ENCODE data around the gene SMIM24. TPM values are rescaled to one million over a fixed set of nuclear protein-coding genes. Genes with fewer than 3 reads are reported as not detected.

SMIM24 gene
- total RNA-seq, 6 donors from 2014 or later, result 1.7 TPM; not detected in 5

DNA sequence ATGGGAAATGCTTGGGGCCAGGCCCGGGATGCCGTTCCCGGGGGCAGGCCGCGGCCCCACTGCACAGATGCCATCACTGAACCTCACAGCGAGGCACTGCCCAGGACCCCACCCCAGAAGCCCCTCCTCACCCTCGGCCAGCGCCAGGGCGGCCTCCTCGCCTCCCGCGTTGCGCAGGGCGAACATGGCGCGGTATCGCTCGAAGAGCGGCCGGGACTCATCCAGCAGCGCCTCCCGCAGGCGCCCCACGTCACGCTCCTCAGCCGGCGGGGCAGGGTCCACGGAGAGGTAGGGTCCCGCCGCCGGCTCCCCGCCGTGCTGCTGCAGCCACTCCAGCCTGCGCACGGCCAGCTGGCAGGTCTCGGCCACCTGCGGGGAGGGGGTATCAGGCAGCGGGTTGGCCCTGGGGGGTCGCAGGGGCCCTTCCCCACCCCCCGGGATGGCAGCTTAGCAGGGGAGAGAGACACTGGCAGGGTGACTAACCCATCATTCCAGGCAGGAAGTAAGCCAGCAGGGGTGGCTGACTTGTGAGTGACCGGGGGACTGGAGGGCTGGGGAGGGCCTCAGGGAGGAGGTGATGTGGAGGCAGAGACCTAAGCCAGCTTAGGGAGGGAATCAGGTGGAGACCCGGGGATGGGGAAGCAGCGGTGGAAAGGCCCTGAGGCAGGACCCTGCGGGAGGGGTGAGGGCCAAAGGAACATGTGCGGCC, 12.0 kb upstream of the SMIM24 start:
- H3K4me3 ChIP-seq, result no peak overlapping the region
- H3K9me3 ChIP-seq, result no peaks in the 10 kb centered on the region
- peak in 1 of 2 donors; percentile 79 for DNase-seq
- H3K27ac ChIP-seq, result no peak overlapping the region
- H3K36me3 ChIP-seq, result peaks cover 4 to 67% (median 53%) of the 10 kb centered on the region in 4 donors
- no peaks in the 10 kb centered on the region for H3K4me1 ChIP-seq
- TF ChIP-seq POLR2A (IDR thresholded peaks at IDR 0.05) (no peak), EP300 (IDR thresholded peaks at IDR 0.05) (no peak), CTCF (IDR thresholded peaks at IDR 0.05) (no peak), POLR2AphosphoS5 (IDR thresholded peaks at IDR 0.05) (no peak)
- no peak for ATAC-seq (ENCODE audit: low FRiP score in 2 of 2)
- no peaks in the 10 kb centered on the region for H3K27me3 ChIP-seq
- WGBS, 2 donors, result 98% methylated on average over 35 to 38 of the region's 45 CpGs

GRCh38 chr19:3491396-3492119, 11.2 kb upstream of the SMIM24 start:
- Histone ChIP-seq H3K4me1 (no peaks in the 10 kb centered on the region), H3K4me3 (no peak overlapping the region), H3K9me3 (no peaks in the 10 kb centered on the region), H3K27ac (no peak overlapping the region), H3K36me3 (peaks cover 4 to 65% (median 52%) of the 10 kb centered on the region in 4 donors), H3K27me3 (no peaks in the 10 kb centered on the region)
- TF ChIP-seq CTCF (IDR thresholded peaks at IDR 0.05) (no peak), POLR2AphosphoS5 (IDR thresholded peaks at IDR 0.05) (no peak), EP300 (IDR thresholded peaks at IDR 0.05) (no peak), POLR2A (IDR thresholded peaks at IDR 0.05) (no peak)
- ATAC-seq (ENCODE audit: low FRiP score in 2 of 2), result peak in 1 of 2 donors; percentile 9
- DNase-seq, result peak in 1 of 2 donors; percentile 84
- WGBS, 2 donors, result 95% methylated on average over 34 to 53 of the region's 55 CpGs

GRCh38 chr19:3483226-3483628, 2.9 kb upstream of the SMIM24 start, which contains the start of gene SMIM44:
SMIM44 (minus strand) TSS chr19:3483441; CDS start chr19:3483403, 38 bp downstream.
- H3K4me3 ChIP-seq, result no peak within 1 kb of the TSS
- H3K4me1 ChIP-seq, result peaks cover 0 to 16% (median 0%) of the 10 kb centered on the region in 4 donors
- peaks cover 0 to 29% (median 10%) of the 10 kb centered on the region in 4 donors for H3K27me3 ChIP-seq
- no peak for ATAC-seq (ENCODE audit: low FRiP score in 2 of 2)
- no peaks in the 10 kb centered on the region for H3K9me3 ChIP-seq
- no peak for DNase-seq
- WGBS, 2 donors, result 79 to 83% methylated on average over 10 to 33 of the region's 33 CpGs
- TF ChIP-seq EP300 (IDR thresholded peaks at IDR 0.05), result no peak
- no peak for TF ChIP-seq CTCF (IDR thresholded peaks at IDR 0.05)
- TF ChIP-seq POLR2AphosphoS5 (IDR thresholded peaks at IDR 0.05), result no peak
- no peak for TF ChIP-seq POLR2A (IDR thresholded peaks at IDR 0.05)
- H3K36me3 ChIP-seq, result no peaks in the 10 kb centered on the region
- H3K27ac ChIP-seq, result no peak within 1 kb of the TSS

- Histone ChIP-seq H3K4me3 (no peak overlapping the region), H3K27ac (no peak overlapping the region), H3K27me3 (peaks cover 0 to 29% (median 10%) of the 10 kb centered on the region in 4 donors), H3K4me1 (peaks cover 0 to 16% (median 0%) of the 10 kb centered on the region in 4 donors), H3K36me3 (no peaks in the 10 kb centered on the region), H3K9me3 (no peaks in the 10 kb centered on the region)
- DNase-seq, result peak in 1 of 2 donors; percentile 81
- TF ChIP-seq CTCF (IDR thresholded peaks at IDR 0.05), result no peak
- TF ChIP-seq EP300 (IDR thresholded peaks at IDR 0.05), result no peak
- TF ChIP-seq POLR2A (IDR thresholded peaks at IDR 0.05), result no peak
- TF ChIP-seq POLR2AphosphoS5 (IDR thresholded peaks at IDR 0.05), result no peak
- WGBS, 2 donors, result 65 to 68% methylated on average over 16 to 36 of the region's 49 CpGs
- no peak for ATAC-seq (ENCODE audit: low FRiP score in 2 of 2)
Measured at GRCh38 chr19:3482507-3483225, 2.3 kb upstream of the SMIM24 start.
